HG03342 (cell line): ENCODE results near the gene RNF31.
"Not testable (repeated sequence)": the region's sequence is repeated elsewhere in the genome, so short reads cannot be mapped to it uniquely, and the experiment has no call there.

Experiments
- ATAC-seq: cut with Tn5 transposase; IDR thresholded peaks from one replicate; pipeline ENCODE4 v1.9.1; 2021; ENCODE audit warnings: mild to moderate bottlenecking, moderate library complexity; ENCODE audit not compliant: unreplicated experiment

RNF31 gene

DNA sequence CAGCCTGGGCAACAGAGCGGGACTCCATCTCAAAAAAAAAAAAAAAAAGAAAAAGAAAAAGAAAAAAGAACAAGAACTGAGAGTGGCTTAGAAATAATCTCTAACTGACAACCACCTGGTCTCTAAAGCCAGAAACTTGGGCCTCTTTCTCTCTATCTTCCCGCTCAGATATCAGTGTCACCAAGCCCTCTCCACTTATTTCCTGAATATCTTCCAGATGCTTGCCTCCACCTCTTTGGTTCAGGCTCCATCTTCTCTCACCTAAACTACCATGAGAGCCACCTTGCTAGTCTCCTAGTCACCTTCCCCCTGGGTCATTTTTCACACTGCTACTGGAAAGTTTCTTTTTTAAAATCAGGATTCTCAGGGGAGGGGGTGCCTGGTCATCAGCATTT, 49.8 kb downstream of the RNF31 start:
- ATAC-seq: no peak

DNA sequence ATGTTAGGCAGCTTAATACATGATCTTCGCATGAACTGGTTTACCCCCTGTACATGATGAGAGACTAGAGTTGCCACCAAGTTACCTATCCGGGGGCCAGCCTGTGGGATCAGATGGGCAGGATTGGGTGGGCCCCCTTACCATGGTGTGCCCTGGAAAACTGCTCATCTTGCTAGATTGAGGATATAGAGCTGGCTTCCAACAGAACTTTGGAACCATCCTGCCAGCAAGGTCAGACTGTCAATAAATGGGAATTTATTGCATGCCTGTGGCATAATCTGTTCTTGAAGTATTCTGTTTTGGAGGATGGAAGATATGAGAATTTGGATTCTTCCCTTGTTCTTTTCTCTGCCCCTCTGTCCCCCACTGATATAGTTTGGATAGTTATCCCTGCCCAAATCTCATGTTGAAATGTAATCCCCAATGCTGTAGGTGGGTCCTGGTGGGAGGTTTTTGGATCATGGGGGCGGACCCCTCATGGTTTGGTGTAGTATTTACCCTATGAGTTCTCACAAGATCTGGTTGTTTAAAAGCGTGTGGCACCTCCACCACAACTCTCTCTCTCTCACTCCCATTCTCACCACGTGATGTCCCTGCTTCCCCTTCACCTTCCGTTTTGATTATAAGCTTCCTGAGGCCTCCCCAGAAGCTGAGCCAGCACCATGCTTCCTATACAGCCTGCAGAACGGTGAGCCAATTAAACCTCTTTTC, 51.7 kb downstream of the RNF31 start:
- ATAC-seq: no peak

DNA sequence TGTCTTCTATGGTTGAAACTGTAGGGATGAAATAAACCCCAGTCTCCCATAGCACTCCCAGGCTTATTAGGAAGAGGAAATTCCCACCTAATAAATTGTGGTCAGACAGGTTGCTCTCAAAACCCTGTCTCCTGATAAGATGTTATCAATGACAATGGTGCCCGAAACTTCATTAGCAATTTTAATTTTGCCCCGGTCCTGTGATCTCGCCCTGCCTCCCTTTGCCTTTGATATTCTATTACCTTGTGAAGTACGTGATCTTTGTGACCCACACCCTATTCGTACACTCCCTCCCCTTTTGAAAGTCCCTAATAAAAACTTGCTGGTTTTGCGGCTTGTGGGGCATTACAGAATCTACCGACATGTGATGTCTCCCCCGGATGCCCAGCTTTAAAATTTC, 55.2 kb downstream of the RNF31 start:
- ATAC-seq: not testable (repeated sequence)

DNA sequence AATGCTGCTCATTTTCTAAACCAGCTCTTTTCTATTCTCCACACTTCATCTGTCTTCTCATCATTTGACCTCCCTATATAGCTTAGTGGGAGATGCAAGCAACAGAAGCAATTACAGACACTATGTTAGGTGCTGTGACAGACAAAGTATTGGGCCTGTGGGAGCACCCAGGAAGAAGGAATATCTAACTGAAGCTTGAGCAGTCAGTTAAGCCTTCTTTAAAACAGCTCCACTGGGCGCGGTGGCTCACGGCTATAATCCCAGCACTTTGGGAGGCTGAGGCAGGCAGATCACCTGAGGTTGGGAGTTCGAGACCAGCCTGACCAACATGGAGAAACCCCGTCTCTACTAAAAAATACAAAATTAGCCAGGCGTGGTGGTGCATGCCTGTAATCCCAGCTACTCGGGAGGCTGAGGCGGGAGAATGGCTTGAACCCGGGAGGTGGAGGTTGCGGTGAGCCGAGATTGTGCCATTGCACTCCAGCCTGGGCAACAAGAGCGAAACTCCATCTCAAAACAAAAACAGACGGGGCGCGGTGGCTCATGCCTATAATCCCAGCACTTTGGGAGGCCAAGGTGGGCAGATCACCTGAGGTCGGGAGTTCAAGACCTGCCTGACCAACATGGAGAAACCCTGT, 56.1 kb downstream of the RNF31 start:
- ATAC-seq: not testable (repeated sequence)

DNA sequence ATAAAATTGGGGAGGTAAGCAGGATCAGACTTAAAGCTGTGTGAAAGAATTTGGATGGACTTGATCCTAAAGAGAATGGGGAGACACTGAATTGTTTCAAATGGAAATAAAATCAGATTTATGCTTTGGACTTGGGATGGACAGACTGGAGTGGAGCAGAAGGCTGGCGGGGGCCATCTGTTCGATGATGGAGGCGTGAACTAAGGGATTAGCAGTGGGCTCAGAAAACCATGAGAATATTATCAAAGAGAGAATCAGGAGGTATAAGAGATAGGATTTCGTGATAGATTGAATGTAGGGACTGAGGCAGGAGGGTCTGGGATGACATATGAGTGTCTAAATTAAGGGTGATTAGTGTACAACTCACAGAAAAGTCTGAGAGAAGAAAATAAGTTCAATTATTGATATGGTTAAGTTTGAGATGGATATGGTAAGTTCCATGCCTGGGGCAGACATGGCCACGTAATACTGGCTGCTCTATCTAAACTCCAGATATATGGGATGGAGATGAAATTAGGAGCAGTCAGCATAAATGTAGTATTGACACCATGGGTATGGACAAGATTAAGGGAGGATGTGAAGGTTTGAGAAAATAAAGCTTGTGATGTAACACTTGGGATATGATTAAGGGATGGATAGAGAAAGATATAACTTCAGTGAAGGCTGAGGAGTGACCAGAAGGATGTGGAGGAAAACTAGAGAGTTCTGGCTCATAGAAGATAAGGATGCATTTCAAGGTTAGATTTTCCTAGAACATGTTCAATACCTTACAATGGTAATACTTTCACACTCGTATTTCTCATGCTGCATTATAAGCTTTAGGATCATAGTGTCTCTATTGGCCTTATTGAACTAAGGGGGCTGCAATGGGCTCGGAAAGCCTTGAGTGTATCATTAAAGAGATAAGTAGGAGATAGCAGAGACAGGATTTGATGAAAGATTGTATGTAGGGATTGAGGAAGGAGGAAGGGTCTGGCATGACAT, 57.2 kb downstream of the RNF31 start:
- ATAC-seq: no peak

DNA sequence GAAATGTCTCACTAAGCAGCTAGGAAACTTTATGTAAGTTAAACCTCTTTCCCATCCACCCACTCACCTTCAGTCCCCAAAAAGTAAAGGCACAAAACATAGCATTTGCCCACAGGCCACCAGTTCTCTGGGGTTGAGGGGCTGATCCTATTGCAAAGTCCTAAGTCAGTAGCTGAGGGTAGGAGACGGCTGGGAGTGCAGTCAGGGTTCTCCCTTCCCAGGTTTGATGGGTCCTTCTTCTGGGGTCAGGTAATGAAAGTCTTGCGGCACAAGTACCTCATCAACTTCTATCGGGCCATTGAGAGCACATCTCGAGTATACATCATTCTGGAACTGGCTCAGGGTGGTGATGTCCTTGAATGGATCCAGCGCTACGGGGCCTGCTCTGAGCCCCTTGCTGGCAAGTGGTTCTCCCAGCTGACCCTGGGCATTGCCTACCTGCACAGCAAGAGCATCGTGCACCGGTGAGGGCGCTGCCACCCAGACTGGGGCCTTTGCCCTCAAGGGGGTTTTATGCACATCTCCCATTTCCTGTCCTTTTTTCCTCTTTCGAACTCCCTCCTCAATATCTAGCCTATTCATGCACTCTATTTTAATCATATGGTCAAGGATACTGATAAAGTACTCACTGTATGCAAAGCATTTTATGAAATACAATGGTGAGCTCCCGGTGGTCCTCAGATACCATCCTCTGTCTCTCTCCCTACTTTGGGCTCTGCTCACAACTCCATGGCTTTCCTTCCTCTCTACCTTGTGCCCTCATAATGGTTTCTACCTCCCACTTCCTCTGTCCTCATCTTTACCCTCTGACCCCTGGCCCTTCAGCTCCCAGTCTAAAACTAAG, 59.2 kb downstream of the RNF31 start:
- ATAC-seq: no peak

DNA sequence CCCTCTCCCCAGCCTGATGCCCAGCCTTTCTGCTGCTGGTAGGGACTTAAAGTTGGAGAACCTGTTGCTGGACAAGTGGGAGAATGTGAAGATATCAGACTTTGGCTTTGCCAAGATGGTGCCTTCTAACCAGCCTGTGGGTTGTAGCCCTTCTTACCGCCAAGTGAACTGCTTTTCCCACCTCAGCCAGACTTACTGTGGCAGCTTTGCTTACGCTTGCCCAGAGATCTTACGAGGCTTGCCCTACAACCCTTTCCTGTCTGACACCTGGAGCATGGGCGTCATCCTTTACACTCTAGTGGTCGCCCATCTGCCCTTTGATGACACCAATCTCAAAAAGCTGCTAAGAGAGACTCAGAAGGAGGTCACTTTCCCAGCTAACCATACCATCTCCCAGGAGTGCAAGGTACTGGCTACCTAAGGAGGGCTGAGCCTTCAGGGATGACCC, 59.8 kb downstream of the RNF31 start:
- ATAC-seq: no peak

DNA sequence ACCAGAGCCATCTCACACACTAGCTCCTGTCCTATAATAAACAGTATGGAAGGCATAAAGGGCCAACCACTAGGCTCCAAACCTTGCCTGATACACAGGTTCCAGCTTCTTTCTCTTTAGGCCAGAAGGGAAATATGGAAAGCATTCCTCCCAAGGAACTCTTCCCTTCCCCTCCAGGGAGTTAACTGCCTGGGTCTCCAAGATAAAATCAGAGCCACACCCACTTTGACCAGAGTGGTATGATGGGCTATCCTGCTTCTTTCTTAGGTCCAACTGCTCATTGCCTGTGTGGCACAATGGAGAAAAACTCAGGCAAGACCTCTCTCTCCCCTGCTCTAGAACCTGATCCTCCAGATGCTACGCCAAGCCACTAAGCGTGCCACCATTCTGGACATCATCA, 60.3 kb downstream of the RNF31 start:
- ATAC-seq: no peak
